WERI-Rb-1 (cell line): ENCODE results near the gene WFDC1.

ENCODE experiments used
- DNase-seq: peaks from one replicate; pipeline ENCODE4 v3.0.0-alpha.2; 2020
- H3K27ac ChIP-seq: fragments of 250-450 bp; sonication (Bioruptor Pico); 2 replicates; pipeline ENCODE4 v1.5.1; 2020; ENCODE audit warnings: mild to moderate bottlenecking, moderate library complexity
- H3K27me3 ChIP-seq: fragments of 250-450 bp; sonication (Bioruptor Pico); 2 replicates; pipeline ENCODE4 v1.5.1; 2021; ENCODE audit warnings: mild to moderate bottlenecking, low read depth, moderate library complexity; ENCODE audit not compliant: insufficient read depth, severe bottlenecking
- H3K36me3 ChIP-seq: fragments of 250-450 bp; sonication (Bioruptor Pico); 2 replicates; pipeline ENCODE4 v1.5.1; 2020; ENCODE audit warnings: mild to moderate bottlenecking, moderate library complexity
- H3K4me3 ChIP-seq: 2 replicates; pipeline ENCODE4 v1.5.1; 2011; ENCODE audit warnings: low read depth, mild to moderate bottlenecking, control low read depth, low read length
- H3K9me3 ChIP-seq: fragments of 250-450 bp; sonication (Bioruptor Pico); 2 replicates; pipeline ENCODE4 v1.5.1; 2021; ENCODE audit warnings: mild to moderate bottlenecking, moderate library complexity; ENCODE audit not compliant: severe bottlenecking
- CTCF ChIP-seq: IDR thresholded peaks from 2 replicates; pipeline ENCODE4 v1.5.1; 2011; ENCODE audit warnings: low read depth, mild to moderate bottlenecking, control low read depth, inconsistent platforms, low read length

WFDC1 gene

GRCh38 chr16:84351630-84352029 is 57.0 kb downstream of the WFDC1 start:
- no peak for DNase-seq
- Histone ChIP-seq H3K36me3 (no peaks in the 10 kb centered on the region), H3K4me3 (no peak overlapping the region), H3K27ac (no peak overlapping the region), H3K9me3 (no peaks in the 10 kb centered on the region), H3K27me3 (no peaks in the 10 kb centered on the region)
- TF ChIP-seq CTCF: no peak

GRCh38 chr16:84354306-84354705 is 59.6 kb downstream of the WFDC1 start:
- Histone ChIP-seq H3K9me3 (no peaks in the 10 kb centered on the region), H3K27ac (no peak overlapping the region), H3K4me3 (no peak overlapping the region), H3K36me3 (no peaks in the 10 kb centered on the region), H3K27me3 (no peaks in the 10 kb centered on the region)
- no peak for DNase-seq
- TF ChIP-seq CTCF: no peak

- Histone ChIP-seq H3K27ac (no peak overlapping the region), H3K36me3 (no peaks in the 10 kb centered on the region), H3K9me3 (no peaks in the 10 kb centered on the region), H3K4me3 (no peak overlapping the region), H3K27me3 (no peaks in the 10 kb centered on the region)
- DNase-seq: no peak
- no peak for TF ChIP-seq CTCF
These were observed 60.5 kb downstream of the WFDC1 start for GRCh38 chr16:84355149-84355548.

- no peak for DNase-seq
- TF ChIP-seq CTCF: no peak
- no peaks in the 10 kb centered on the region for H3K27me3 ChIP-seq
- H3K27ac ChIP-seq: no peak overlapping the region
- H3K4me3 ChIP-seq: no peak overlapping the region
- H3K36me3 ChIP-seq: no peaks in the 10 kb centered on the region
- no peaks in the 10 kb centered on the region for H3K9me3 ChIP-seq
These were observed 61.5 kb downstream of the WFDC1 start for GRCh38 chr16:84356176-84356575.

- TF ChIP-seq CTCF: no peak
- Histone ChIP-seq H3K36me3 (no peaks in the 10 kb centered on the region), H3K27ac (no peak overlapping the region), H3K27me3 (no peaks in the 10 kb centered on the region), H3K4me3 (no peak overlapping the region), H3K9me3 (no peaks in the 10 kb centered on the region)
- no peak for DNase-seq
These were observed 62.0 kb downstream of the WFDC1 start for GRCh38 chr16:84356591-84357116.

GRCh38 chr16:84357191-84357651 is 62.5 kb downstream of the WFDC1 start:
- no peak for DNase-seq
- no peak for TF ChIP-seq CTCF
- Histone ChIP-seq H3K9me3 (no peaks in the 10 kb centered on the region), H3K27ac (no peak overlapping the region), H3K36me3 (no peaks in the 10 kb centered on the region), H3K27me3 (no peaks in the 10 kb centered on the region), H3K4me3 (no peak overlapping the region)
